GM19035 (cell line): ENCODE data around the gene ERF.
A peak's percentile ranks its signal among the peaks of the same experiment; 100 is the strongest.

ENCODE experiments used
- ATAC-seq: cut with Tn5 transposase; IDR thresholded peaks from one replicate; pipeline ENCODE4 v1.9.1; 2021; ENCODE audit not compliant: unreplicated experiment

ERF gene

DNA sequence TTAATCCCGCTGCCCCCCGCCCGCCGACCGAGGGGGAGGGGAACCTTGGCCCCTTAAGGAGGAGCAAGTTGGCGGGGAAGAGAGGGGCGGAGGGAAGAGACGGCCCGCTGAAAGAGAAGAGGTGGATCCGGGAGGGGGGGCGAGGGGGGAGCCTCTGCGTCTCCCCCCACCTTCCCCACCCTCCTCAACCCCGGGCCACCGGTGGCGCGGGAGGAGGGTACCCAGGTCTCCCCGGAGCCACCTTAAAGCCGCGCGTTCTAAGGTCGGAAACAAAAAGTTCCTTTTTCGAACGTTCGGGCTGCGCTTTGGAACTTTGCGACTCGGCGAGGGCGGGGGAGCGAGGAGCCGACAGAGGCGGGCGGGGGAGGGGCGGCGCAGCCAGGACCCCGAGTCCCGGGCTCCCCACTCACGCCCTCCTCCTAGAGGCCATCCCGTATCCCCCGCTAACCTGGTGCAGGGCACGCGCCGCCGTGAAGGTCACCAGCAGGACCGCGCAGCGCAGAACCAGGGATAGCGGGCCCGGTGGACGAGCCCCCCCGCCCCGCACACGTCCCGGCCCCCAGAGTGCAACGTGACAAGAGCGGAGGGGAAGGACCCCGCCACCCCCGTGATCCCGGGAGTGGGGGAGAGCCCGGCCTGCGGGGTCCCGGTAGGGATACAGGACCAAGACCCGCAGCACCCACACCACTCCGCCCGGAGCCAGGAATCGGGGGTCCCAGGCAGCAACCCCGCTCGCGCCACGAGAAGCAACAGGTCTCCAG is 659 bp downstream of the ERF start:
- peak; percentile 47 for ATAC-seq

DNA sequence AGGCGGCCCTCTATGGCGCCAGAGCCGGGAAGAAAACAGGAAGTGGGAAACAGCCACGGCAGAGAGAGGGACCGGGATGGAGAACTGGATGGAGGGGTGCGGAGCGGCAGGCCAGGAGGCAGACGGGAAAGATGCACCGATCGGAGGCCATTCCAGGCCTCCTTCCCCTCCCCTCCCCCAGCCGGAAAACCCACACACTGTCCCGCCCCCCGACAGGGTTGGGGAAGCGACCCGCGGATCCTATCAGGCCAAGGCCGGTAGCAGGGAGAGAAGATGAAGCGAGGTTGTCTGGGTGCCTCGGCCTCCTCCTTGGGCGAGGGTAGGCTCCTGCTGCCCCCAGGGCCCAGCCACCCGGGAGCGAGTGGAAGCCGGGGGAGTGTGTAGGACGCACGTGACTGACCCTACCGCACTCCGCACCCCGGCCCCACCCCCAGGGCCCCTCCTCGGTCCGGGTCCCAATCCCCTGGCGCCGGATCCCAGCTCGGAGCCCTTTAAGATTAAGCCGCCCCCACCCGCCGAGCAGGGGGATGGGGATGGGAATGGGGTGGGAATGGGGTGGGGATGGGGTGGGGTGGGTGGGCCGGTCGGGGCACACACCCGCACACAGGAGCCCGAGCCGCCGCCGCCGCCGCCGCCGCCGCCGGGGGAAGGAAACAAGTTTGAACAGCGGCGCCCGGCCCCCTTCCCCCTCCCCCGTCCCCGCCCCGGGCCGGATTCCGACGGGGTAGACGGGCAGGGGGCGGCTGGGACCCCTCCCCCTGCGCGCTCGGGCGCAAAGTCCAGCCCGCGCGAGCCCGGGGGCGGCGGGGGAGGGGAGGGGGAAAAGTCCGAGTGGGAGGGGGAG is 1.5 kb downstream of the ERF start:
- ATAC-seq, result peak; percentile 9

- no peak for ATAC-seq
These were observed 2.3 kb downstream of the ERF start for GRCh38 chr19:42252365-42253244.

DNA sequence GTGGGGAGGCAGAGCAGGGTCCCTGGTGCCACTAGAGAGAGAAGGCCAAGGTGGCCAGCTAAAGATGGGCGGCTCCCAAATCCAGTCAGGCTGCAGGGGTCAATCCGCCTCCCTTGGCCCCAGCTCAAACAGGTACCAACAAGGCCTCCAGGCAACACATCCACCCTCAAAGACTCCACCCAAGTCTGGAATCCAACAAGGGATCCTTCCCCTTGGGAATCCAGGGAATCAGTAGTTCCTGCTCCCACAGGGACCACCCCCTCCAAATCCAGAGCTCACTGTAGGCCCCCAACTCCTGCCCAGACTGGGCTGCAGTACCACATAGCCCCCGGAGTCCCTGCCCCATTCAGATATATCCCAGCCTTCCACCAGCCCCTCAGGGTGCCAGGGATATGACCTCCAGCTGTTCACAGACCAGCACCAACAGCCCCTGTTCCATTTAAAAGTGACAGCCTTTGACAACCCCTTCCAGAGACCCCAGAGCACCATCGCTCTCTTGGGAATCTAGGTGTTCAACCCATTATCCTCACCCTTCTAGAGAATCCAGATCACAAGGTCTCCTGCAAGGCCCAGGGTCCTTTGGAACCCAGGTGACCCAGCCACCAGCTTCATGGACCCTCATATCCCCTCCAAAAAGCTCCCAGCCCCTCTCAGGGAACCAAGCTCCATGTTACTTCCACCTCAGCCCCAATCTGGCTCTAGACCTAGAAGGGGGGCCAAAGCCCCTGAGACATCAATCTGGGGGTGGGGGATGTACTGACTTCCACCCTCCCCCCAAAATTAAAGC is 3.2 kb downstream of the ERF start:
- no peak for ATAC-seq

- ATAC-seq, result no peak
These were observed 4.0 kb downstream of the ERF start for GRCh38 chr19:42250666-42251531.

DNA sequence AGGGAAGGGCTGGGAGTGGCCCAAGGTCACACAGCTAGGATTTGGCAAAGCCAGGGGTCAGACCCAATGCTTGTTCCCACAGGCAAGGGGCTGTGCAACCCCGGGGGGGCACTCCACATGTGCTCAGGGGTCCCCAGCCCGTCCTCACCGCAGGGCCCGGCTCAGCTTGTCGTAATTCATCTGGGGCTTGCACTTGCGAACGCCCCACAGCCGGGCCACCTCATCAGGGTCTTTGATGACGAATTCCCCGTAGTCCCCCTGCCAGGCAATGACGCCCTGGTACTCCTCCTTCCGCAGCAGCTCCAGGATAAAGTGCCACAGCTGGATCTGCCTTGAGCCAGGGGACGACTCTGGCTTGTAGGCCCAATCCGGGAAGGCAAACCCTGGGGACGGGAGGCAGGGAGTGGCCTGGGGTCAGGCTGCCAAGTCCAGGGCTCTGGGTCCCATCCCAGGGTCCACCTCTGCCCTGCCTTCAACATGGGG is 4.7 kb downstream of the ERF start:
- no peak for ATAC-seq

DNA sequence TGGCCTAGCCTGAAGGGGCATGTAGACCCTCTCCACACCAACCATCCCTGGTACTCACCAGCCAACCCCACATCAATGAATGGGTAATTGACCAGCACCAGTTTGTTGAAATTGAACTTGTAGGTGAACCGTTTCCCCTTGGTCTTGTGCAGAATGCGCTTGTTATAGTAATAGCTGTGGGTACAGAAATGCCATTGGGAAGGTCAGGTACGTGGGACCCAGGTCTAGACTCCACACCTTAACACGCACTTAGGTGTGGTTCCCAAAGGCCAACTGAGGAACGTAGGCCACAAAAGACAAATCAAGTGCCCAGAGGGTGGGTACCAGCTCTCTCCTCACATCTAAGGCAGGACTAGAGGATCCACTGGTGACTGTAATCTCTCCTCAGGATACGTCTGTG is 5.2 kb downstream of the ERF start:
- no peak for ATAC-seq

- ATAC-seq, result no peak
These were observed 5.7 kb downstream of the ERF start for GRCh38 chr19:42249149-42249750.

- ATAC-seq, result no peak
These were observed 6.4 kb downstream of the ERF start for GRCh38 chr19:42248270-42249148.

GRCh38 chr19:42247640-42248199 is 7.2 kb downstream of the ERF start:
- ATAC-seq, result no peak

DNA sequence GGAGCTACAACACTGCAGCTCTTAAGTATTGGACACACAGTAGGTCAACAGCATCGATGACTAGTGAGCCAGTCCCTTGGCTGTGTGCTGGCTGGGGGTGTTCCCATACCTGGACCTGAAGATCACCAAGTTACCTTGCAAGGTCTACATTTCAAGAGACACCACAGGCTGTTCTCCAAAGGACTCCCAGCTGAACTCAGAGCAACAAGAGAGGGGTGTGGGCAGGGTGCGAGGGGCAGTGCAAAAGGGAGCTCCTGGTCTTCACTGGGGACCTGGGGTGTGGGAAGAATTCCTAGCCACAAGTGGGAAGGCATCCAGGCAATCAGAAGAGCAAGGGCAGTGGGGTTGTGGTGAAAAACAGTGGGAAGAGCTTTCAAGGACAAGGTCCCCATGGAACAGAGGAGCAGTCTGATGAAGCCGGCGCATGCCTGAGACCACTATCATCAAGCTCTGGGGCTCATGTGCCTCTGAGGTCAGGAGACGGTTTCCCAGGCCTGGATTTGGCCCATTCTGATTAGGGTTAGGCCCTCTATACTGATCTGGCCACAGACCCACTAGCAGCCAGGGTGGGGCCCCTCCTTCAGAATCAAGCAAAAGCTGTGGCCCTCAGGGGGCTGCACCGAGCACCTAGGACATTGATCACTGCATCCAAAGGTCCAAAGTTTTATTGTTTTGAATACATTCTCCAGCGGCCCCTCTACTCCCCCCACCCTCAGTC is 7.8 kb downstream of the ERF start:
- no peak for ATAC-seq

DNA sequence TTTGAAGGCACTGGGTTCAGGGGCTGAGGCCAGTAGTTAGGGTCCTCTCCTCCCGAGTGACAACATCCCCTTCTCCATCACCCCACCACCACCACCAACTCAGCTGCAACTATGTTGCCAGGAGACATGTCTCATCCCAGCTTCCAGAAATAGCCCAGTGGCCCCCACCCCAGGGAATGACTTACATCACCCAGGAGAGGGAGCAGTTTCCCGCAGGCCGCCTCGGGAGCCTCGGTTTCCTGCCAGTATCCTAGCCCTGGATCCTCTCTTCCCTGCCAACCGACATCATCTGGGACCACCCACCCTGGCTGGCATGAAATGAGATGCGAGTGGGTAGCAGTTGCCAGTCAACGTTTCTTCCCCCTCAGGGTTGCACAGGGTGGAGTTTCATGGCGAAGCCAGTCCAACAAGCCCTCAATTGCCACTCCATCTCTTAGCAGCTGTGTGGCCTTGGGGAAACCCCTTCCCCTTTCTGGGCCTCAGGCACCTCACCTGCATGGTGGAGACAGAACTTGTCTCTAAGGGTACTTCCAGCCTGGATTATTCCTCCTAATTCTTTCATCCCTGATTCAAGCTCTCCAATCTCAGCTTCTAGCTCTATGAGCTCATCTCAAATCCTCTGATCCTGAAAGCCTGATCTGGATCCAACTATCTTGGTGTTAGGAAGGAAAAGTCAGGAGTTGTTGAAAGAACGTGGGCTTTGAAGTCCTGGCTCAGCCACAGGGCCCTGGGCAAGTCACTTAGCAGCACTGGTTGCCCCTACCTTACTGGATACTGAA is 8.6 kb downstream of the ERF start:
- no peak for ATAC-seq

- ATAC-seq, result no peak
These were observed 9.7 kb downstream of the ERF start for GRCh38 chr19:42245231-42245630.

GRCh38 chr19:42244347-42245220 is 10.3 kb downstream of the ERF start:
- peak; percentile 34 for ATAC-seq
